ENCODE results near the gene INF2.

INF2 gene

DNA sequence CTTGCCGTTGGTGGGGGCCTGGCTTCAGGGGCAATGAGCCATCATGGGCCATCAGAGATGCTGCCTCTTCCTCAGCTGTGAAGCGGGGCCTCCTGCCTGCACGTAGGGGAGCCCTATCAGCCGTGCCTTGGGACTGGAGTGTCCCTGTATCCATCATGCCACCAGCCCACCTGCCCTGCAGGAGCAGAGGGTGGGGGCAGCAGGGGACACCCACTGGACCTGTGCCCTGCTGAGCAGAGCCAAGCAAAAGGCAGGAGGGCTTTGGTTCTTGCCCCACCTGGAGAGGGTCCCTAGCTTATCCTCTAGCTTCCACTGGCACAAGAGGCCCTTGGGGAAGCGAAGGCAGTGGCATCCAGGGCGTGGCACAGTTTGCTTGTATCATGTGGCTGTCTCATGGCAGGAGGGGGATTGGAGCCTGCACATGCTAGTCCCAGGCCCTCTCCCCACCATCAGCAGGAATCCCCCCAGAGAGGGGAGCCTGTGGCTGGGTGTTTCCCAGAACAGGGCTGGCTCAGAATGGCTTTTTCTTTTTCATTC, 44.7 kb downstream of the INF2 start:
- Mint-ChIP-seq H3K4me3 (no peak overlapping the region), H3K4me1 (no peaks in the 10 kb centered on the region), H3K27me3 (peaks cover 48% of the 10 kb centered on the region), H3K27ac (no peak overlapping the region), H3K36me3 (no peaks in the 10 kb centered on the region), H3K9me3 (no peaks in the 10 kb centered on the region)
- no peak for ATAC-seq

DNA sequence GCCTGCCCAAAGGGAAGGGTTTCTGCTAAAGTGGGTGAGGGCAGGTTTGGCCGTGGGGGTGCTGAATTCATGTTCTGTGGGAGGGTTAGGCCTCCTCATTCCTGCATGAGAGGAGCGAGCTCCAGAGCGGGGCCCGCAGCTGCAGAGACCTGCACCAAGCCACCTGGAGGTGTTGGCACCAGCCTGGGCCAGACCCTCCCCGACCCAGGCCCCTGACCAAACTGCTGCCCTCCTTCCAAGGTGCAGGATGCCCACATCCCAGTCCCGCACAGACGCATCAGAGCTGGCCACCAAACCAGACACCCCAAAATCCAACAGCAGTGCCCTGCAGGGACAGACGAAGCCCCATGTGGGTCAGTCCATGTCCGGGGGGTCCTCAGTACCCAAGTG, 45.2 kb downstream of the INF2 start:
- no peak overlapping the region for H3K4me3 Mint-ChIP-seq
- peaks cover 48% of the 10 kb centered on the region for H3K27me3 Mint-ChIP-seq
- no peaks in the 10 kb centered on the region for H3K36me3 Mint-ChIP-seq
- H3K4me1 Mint-ChIP-seq = no peaks in the 10 kb centered on the region
- no peak overlapping the region for H3K27ac Mint-ChIP-seq
- no peak for ATAC-seq
- H3K9me3 Mint-ChIP-seq = no peaks in the 10 kb centered on the region

DNA sequence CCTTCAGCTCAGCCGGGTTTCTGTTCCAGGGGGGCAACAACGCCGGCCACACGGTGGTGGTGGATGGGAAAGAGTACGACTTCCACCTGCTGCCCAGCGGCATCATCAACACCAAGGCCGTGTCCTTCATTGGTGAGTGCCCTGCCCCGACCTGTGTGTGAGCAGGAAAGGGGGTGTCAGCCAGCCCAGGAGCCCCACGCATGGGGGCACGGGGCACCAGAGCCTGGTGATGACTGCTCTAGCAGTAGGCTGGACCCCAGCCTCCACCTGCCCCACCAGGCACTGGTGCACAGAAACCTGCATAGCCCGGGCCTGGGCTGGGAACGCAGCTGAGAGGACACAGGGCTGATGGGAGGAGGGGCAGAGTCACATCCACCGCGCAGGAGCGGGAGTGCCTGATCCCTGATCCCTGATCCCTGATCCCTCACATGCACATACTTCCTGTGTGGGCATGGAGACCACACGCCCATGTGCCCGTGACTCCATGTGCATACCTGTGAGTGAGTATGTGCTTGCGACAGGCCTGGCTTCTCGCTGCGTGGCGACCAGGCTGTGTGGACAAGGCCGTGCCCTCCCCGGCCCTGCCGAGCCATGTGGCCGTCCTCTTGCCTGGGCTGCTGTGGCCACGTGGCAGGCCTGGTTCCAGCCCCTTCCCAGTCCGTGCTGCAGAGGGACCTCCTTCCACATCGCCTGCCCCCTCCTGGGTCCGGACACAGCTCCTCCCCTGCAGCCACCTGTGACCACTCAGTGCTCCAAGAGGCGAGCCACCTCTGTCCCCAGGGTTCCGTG, 45.8 kb downstream of the INF2 start:
- H3K27me3 Mint-ChIP-seq = peaks cover 52% of the 10 kb centered on the region
- peaks cover 3% of the 10 kb centered on the region for H3K4me1 Mint-ChIP-seq
- ATAC-seq = no peak
- no peaks in the 10 kb centered on the region for H3K9me3 Mint-ChIP-seq
- no peak overlapping the region for H3K4me3 Mint-ChIP-seq
- no peaks in the 10 kb centered on the region for H3K36me3 Mint-ChIP-seq
- H3K27ac Mint-ChIP-seq = no peak overlapping the region

DNA sequence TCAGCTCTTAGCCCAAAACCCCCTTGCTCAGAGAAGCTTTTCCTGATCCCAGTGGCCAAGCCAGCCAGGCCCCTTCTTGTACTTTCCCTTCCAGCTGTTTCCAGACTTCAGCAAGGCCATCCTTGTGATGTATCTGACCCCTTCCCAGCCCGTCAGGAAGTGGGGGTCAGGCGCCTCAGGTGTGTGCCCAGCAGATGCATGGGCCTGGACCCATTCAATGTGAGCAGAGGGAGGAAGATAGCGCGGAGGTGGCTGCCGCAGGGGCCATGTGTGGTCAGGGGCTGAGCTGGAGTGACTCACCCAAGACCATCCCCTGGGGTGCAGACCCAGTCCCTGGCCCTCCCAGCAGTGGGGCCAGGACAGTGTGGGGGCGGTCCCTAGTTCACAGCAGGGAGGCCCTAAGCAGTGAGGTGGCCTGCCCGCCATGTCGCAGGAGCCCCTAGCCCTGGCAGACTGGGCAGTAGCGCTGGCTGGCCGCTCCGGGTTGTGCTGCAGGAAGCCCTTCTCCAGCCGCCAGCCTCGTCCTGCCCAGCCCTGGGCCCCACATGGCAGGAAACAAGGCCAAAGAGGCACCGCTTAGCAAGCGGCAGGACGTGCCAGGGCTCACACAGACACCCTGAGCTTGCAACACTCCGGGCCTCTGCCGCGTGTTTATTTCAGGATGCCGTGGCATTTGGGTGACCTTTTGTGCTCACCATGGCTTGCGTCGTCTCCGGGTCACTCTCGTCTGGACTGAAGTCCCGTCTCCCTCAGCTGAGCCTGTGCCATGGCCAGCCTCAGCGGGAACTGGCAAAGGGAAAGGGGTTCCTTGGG, 46.6 kb downstream of the INF2 start:
- Mint-ChIP-seq H3K4me3 (no peak overlapping the region), H3K27ac (no peak overlapping the region), H3K27me3 (peaks cover 60% of the 10 kb centered on the region), H3K9me3 (no peaks in the 10 kb centered on the region), H3K36me3 (no peaks in the 10 kb centered on the region), H3K4me1 (peaks cover 7% of the 10 kb centered on the region)
- no peak for ATAC-seq

GRCh38 chr14:104738375-104739019, 49.1 kb downstream of the INF2 start:
- Mint-ChIP-seq H3K4me1 (peaks cover 17% of the 10 kb centered on the region), H3K27me3 (peaks cover 77% of the 10 kb centered on the region), H3K9me3 (no peaks in the 10 kb centered on the region), H3K27ac (no peak overlapping the region), H3K36me3 (no peaks in the 10 kb centered on the region), H3K4me3 (no peak overlapping the region)
- no peak for ATAC-seq

DNA sequence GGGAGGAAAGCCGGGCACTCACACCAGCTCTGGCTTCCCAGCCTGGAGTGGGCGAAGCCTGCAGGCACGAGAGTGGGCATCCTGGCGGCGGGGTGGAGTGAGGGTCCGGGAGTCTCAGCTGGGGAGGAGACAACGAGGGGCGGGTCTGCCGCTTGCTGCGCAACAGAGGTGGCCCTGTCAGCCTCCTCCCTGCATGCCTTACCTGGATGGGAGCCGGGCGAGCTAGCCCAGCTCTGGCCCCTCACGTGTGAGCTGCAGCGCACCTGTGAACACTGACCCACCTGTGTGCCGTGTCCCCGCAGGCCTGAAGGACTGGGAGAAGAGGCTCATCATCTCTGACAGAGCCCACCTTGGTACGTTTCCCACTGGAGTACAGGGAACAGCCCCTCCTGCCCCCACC, 49.6 kb downstream of the INF2 start:
- Mint-ChIP-seq H3K36me3 (no peaks in the 10 kb centered on the region), H3K9me3 (no peaks in the 10 kb centered on the region), H3K27me3 (peaks cover 71% of the 10 kb centered on the region), H3K27ac (no peak overlapping the region), H3K4me3 (no peak overlapping the region), H3K4me1 (peaks cover 17% of the 10 kb centered on the region)
- ATAC-seq = no peak

- Mint-ChIP-seq H3K4me1 (peaks cover 17% of the 10 kb centered on the region), H3K4me3 (no peak overlapping the region), H3K27me3 (peaks cover 64% of the 10 kb centered on the region), H3K9me3 (no peaks in the 10 kb centered on the region), H3K27ac (no peak overlapping the region), H3K36me3 (no peaks in the 10 kb centered on the region)
- ATAC-seq = no peak
Observed at GRCh38 chr14:104739546-104740516, 50.4 kb downstream of the INF2 start.

- Mint-ChIP-seq H3K27me3 (peaks cover 54% of the 10 kb centered on the region), H3K27ac (peak overlapping the region; percentile 24), H3K4me1 (peaks cover 24% of the 10 kb centered on the region), H3K4me3 (no peak overlapping the region), H3K36me3 (no peaks in the 10 kb centered on the region), H3K9me3 (no peaks in the 10 kb centered on the region)
- no peak for ATAC-seq
Observed at GRCh38 chr14:104741108-104741802, 51.8 kb downstream of the INF2 start.

- Mint-ChIP-seq H3K27me3 (peaks cover 54% of the 10 kb centered on the region), H3K36me3 (no peaks in the 10 kb centered on the region), H3K4me1 (peaks cover 27% of the 10 kb centered on the region), H3K27ac (peak overlapping the region; percentile 24), H3K4me3 (no peak overlapping the region), H3K9me3 (no peaks in the 10 kb centered on the region)
- ATAC-seq = peak; percentile 68
Observed at GRCh38 chr14:104741803-104742251, 52.4 kb downstream of the INF2 start.

GRCh38 chr14:104742586-104743455, 53.4 kb downstream of the INF2 start:
- ATAC-seq = no peak
- Mint-ChIP-seq H3K4me3 (no peak overlapping the region), H3K9me3 (no peaks in the 10 kb centered on the region), H3K27me3 (peaks cover 48% of the 10 kb centered on the region), H3K36me3 (no peaks in the 10 kb centered on the region), H3K4me1 (peaks cover 27% of the 10 kb centered on the region), H3K27ac (no peak overlapping the region)

DNA sequence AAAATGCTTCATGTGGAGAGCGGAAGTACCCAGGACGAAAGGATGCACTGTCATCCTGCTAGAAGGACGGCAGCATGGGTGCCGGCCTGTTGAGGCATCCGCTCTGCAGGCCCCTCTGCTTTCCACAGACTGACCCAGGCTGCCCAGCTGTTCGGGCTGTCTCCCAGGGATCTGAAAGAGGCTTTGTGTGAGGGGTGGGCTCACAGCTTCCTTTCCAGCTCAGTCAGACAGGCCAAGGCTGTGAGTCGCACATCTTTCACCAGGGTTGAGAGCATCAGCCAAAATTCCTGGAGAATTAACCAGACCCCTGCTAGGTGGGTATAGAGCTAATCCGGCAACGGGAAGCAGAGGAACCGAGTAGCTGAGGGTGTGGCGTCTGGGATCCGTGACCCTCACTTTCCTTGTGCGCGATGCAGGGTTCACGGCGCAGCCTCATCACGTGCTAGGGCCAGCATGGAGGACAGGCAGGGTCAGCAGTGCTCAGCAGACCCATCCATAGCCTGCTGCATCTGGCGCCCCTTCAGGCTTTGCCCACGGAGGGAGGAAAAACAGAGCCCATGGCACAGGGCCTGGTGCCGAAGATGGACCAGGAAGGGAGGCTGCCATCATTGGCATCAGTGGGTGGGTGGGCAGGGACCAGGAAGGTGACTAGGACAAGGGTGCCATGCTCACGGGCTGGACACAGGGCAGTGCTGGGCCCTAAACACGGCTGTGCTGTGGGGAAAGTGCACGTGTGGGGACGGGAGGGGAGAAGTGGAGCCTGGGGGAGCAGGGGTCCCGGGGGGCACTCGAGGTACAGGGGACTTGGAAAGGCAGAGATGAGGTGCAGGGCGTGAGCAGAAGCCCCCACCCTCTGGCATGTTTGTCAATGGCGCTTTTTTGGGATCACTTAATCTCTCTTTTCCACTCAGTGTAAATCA, 54.3 kb downstream of the INF2 start:
- Mint-ChIP-seq H3K4me3 (no peak overlapping the region), H3K36me3 (no peaks in the 10 kb centered on the region), H3K9me3 (no peaks in the 10 kb centered on the region), H3K27ac (no peak overlapping the region), H3K4me1 (peaks cover 29% of the 10 kb centered on the region), H3K27me3 (peaks cover 39% of the 10 kb centered on the region)
- no peak for ATAC-seq

DNA sequence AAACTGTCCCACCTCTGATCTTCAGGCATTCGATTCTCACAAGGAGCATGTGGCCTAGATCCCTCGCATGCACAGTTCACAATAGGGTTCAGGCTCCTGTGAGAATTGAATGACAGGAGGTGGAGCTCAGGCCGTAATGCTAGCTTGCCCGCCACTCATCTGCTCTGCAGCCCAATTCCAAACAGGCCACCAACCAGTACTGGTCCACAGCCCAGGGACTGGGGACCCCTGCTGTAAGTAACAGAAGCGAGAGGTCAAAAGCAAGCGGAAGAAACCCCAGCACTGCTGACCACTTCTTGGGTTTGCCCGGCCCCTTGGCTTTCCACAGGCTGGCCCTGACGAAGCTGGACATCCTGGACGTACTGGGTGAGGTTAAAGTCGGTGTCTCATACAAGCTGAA, 55.1 kb downstream of the INF2 start:
- H3K27ac Mint-ChIP-seq = no peak overlapping the region
- H3K27me3 Mint-ChIP-seq = peaks cover 36% of the 10 kb centered on the region
- no peak for ATAC-seq
- no peaks in the 10 kb centered on the region for H3K36me3 Mint-ChIP-seq
- H3K9me3 Mint-ChIP-seq = no peaks in the 10 kb centered on the region
- no peak overlapping the region for H3K4me3 Mint-ChIP-seq
- H3K4me1 Mint-ChIP-seq = peaks cover 36% of the 10 kb centered on the region
